Renal cortex interstitium (tissue), 11 donors: ENCODE results near the gene ACAD10. TPM values are rescaled to one million over a fixed set of nuclear protein-coding genes. Genes with fewer than 3 reads are reported as not detected.

Experiments used
- DNase-seq, 11 donors: peaks; one replicate each; pipeline ENCODE4 v3.0.0-alpha.2; 2013; ENCODE audit warnings: low read depth in 9 of 11, low spot score in 4 of 11; ENCODE audit errors: extremely low read depth in 1 of 11
- polyA plus RNA-seq, 3 donors: library from polyadenylated mRNA; unstranded; fragments of 120-200 nt; gene quantifications; one replicate each; pipeline ENCODE4 v1.2.1, GENCODE V29; 2013; ENCODE audit not compliant: insufficient read length in 3 of 3

The ACAD10 gene
- polyA plus RNA-seq, 3 donors: 35.7 to 52.9 (median 37.3) TPM

- DNase-seq: no peak
Measured at GRCh38 chr12:111792155-111792855, 106.5 kb downstream of the ACAD10 start.

- DNase-seq: no peak
Measured at GRCh38 chr12:111792856-111793235, 107.0 kb downstream of the ACAD10 start.

- DNase-seq: no peak
Measured at GRCh38 chr12:111798182-111798581, 112.3 kb downstream of the ACAD10 start.

GRCh38 chr12:111799758-111800157 lies 113.9 kb downstream of the ACAD10 start:
- DNase-seq: no peak

GRCh38 chr12:111803038-111803626 lies 117.3 kb downstream of the ACAD10 start:
- no peak for DNase-seq

- no peak for DNase-seq
Measured at GRCh38 chr12:111803851-111804250, 118.0 kb downstream of the ACAD10 start.

GRCh38 chr12:111806304-111806703 lies 120.5 kb downstream of the ACAD10 start:
- DNase-seq: no peak

Other genes starting within 250 kb of the ACAD10 start
- 10 to 100 TPM; 62.4 to 87.5 (median 75.6) TPM for gene ATXN2, start 86.7 kb upstream of the ACAD10 start, polyA plus RNA-seq
- gene BRAP, start 97 bp upstream of the ACAD10 start, polyA plus RNA-seq: 10 to 100 TPM; 19.0 to 20.5 (median 20.4) TPM
- 100 to 1,000 TPM in 2 of 3 donors, 10 to 100 TPM in 1; 97.2 to 119 (median 101) TPM for gene ALDH2, start 80.9 kb downstream of the ACAD10 start, polyA plus RNA-seq
- gene MAPKAPK5, start 156.2 kb downstream of the ACAD10 start, polyA plus RNA-seq: 10 to 100 TPM; 48.2 to 54.5 (median 54.1) TPM